ENCODE data around the gene MRPL34.

The MRPL34 gene

DNA sequence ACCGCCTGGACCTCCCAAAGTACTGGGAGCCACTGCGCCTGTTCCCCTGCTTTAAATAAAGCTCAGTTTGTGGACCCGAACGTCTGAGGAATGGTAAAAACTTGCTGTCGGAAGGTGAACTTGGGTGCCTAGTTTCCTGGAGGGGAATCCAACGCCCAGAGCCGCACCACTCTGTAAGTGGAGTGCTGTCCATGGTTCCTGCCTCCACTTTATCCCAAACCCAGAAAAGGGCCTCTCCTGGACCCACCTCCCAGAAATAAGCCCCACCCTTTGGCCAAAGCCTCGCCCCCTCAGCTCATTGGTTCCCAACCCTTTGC lies 26.6 kb downstream of the MRPL34 start:
- in situ Hi-C loops (cut with HindIII; ENCODE audit: low sequenced_read_pairs): no loop called here
- no peak overlapping the region for H3K4me3 ChIP-seq (ENCODE audit: low read depth, low read length)
- DNase-seq (ENCODE audit: low read depth): no peak
- TF ChIP-seq, protein P1, sequence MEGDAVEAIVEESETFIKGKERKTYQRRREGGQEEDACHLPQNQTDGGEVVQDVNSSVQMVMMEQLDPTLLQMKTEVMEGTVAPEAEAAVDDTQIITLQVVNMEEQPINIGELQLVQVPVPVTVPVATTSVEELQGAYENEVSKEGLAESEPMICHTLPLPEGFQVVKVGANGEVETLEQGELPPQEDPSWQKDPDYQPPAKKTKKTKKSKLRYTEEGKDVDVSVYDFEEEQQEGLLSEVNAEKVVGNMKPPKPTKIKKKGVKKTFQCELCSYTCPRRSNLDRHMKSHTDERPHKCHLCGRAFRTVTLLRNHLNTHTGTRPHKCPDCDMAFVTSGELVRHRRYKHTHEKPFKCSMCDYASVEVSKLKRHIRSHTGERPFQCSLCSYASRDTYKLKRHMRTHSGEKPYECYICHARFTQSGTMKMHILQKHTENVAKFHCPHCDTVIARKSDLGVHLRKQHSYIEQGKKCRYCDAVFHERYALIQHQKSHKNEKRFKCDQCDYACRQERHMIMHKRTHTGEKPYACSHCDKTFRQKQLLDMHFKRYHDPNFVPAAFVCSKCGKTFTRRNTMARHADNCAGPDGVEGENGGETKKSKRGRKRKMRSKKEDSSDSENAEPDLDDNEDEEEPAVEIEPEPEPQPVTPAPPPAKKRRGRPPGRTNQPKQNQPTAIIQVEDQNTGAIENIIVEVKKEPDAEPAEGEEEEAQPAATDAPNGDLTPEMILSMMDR (IDR thresholded peaks at IDR 0.05; ENCODE audit: low read depth, low read length, missing control alignments): no peak

DNA sequence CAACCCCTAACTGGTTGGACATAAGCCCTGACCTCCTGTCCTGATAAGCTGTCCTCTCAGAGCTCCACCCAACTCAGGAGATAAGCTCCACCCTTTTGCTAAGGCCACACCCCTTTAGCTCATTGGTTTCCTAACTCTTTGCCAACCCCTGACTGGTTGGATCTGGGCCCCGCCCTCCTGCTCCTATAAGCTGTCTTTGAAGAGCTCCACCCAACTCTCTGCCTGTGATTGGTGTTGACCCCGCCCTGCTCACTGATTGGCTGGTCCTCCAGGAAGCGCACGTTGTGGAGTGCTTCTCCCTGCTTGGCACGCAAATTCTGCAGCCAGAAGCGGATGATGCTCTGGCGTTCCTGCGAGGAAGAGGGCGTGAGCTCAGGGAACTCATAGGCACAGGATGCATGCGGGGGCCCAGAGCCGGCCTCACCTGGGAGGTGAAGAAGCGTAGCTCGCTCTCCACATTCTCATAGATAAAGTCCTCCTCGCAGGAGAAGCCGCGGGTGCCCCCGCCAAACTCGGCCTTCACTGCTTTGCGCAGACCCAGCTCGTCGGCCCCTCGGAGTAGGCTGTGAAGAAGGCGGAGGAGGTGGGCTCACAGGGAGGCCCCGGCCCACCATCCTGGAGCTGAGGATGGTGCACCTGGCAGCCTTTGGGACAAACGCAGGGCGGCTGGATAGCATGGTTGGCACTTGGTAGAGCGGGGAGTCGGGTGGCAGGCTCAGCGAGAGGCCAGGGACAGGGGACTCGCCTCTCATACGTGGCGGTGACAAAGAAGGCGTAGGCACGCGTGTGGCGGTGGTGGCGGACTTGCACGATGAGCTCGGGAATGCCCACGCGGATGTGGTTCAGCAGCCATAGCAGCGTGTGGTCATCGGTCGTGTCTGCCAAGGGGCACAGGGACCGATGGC lies 27.3 kb downstream of the MRPL34 start:
- no peak for DNase-seq (ENCODE audit: low read depth)
- in situ Hi-C loops (cut with HindIII; ENCODE audit: low sequenced_read_pairs): no loop called here

DNA sequence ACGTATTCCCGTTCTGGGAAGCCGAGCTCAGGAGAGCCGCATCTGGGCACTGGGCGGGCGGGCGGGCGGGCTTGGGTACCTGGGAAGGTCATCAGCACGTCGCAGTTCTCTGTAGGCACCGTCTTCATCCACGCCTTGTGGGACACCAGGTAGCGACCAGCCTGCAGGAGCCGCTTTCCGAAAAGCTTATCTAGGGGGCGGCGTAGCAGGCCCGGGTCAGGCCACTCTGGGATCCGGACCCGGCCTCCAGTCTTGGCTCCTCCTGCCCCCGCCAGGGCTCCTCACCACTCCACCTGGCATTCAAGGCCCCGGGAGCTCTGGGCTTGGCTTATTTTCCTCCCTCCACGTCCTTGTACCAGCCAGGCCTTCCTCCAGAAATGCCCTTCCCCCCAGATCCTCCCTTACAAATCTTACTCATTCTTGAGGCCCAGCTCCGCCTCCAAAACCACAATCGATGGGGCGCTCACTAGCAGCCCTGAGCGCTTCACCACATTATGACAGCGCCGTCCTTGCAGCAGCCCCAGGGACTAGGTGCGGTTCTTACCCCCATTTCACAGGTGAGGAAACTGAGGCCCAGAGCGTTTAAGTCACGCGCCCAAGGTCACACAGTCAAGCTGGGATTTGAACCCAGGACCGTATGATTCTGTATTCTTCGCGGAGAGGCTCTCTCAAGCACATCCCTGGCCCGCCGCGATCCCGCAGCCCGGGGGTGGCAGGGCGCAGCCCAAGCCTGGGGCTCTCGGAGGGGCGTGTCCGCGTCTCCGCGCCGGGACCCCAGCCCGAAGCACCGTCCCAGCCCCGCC lies 28.1 kb downstream of the MRPL34 start:
- DNase-seq (ENCODE audit: low read depth): peak; percentile 63
- in situ Hi-C loops (cut with HindIII; ENCODE audit: low sequenced_read_pairs): no loop called here
- peak overlapping the region; percentile 77 for H3K4me3 ChIP-seq (ENCODE audit: low read depth, low read length)
- TF ChIP-seq, protein P1 (IDR thresholded peaks at IDR 0.05; ENCODE audit: low read depth, low read length, missing control alignments): no peak

More for the DNA sequence above, 27.3 kb downstream of the MRPL34 start:
- H3K4me3 ChIP-seq (ENCODE audit: low read depth, low read length): no peak overlapping the region
- TF ChIP-seq, protein P1 (IDR thresholded peaks at IDR 0.05; ENCODE audit: low read depth, low read length, missing control alignments): no peak

DNA sequence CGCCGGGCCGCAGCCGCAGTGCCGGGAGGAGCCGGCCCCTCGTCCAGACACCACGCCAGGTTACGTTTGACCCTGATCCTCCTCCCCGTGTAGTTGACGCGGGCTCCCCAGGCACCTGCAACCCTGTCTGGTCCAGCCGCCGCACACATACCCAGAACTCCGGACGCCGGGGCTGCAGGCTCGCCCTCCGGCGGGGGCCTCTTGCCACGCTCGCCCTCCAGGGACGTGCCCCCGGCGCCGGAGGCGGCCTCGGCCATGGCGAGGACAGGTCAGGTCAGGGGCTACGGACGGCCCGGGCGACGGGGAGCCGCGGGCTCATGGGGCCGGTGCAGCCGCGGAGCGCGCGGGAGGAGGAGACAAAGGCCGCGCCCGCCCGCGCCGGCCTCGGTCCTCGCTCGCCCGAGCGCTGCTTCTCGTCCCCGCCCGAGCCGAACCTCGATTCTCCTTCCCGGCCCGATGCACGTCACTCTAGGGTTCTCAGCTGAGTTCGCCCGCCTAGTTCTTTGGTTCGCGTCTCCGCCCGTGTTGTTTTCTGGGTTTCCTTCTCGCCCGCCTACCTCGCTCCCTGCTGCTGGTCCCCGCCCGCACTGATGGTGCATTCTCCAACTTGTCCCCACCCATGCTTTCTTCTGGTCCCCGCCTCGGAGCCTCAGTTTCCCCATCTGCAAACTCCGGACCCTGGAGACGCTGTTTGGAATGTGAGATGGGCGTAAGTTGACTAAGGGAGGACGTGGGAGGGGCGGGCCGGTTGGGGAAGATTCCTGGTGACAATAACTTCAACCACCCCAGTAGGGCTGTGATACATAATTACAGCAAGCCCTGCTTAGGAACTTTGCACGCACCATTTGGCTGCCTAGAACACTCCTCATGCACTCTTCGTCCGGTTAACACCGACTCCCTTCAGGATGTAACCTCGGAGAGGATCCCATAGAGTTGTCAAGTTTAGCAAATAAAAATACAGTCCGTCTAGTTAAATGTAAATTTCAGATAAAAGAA lies 29.0 kb downstream of the MRPL34 start, which contains the start of gene ANO8:
Gene ANO8, minus strand, starts transcription at position 442 of the 996 bp plus-strand sequence. Its CDS starts 185 bp downstream, at position 257.
- in situ Hi-C loops (cut with HindIII; ENCODE audit: low sequenced_read_pairs): no loop called here
- TF ChIP-seq, protein P1 (IDR thresholded peaks at IDR 0.05; ENCODE audit: low read depth, low read length, missing control alignments): no peak
- DNase-seq (ENCODE audit: low read depth): peak; percentile 96
- peak within 1 kb of the TSS; percentile 77 for H3K4me3 ChIP-seq (ENCODE audit: low read depth, low read length)

DNA sequence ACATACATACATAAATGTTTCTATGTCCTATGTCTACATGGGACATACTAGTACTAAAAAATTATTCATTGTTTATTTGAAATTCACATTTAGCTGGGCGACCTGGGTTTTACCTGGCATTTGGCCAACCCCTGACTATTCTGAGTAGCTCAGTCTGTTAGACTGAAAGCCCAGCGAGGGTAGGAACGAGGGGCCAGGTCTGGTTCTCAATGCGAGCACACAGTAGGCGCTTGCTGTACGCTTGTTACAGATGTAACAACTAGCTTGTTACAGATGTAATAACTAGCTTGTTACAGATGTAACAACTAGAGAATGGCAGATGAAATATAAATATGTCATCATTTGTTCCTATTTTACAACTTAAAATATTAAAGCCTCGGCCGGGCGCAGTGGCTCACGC lies 29.9 kb downstream of the MRPL34 start:
- H3K4me3 ChIP-seq (ENCODE audit: low read depth, low read length): no peak overlapping the region
- in situ Hi-C loops (cut with HindIII; ENCODE audit: low sequenced_read_pairs): no loop called here
- DNase-seq (ENCODE audit: low read depth): no peak
- TF ChIP-seq, protein P1 (IDR thresholded peaks at IDR 0.05; ENCODE audit: low read depth, low read length, missing control alignments): no peak

All from astrocyte of the cerebellum (primary cell).